Measurements from ENCODE around the gene MYH9. TPM values are rescaled to one million over a fixed set of nuclear protein-coding genes. Genes with fewer than 3 reads are reported as not detected.

MYH9 gene
- total RNA-seq, 2 experiments from 2014 or later = 112 to 223 TPM

DNA sequence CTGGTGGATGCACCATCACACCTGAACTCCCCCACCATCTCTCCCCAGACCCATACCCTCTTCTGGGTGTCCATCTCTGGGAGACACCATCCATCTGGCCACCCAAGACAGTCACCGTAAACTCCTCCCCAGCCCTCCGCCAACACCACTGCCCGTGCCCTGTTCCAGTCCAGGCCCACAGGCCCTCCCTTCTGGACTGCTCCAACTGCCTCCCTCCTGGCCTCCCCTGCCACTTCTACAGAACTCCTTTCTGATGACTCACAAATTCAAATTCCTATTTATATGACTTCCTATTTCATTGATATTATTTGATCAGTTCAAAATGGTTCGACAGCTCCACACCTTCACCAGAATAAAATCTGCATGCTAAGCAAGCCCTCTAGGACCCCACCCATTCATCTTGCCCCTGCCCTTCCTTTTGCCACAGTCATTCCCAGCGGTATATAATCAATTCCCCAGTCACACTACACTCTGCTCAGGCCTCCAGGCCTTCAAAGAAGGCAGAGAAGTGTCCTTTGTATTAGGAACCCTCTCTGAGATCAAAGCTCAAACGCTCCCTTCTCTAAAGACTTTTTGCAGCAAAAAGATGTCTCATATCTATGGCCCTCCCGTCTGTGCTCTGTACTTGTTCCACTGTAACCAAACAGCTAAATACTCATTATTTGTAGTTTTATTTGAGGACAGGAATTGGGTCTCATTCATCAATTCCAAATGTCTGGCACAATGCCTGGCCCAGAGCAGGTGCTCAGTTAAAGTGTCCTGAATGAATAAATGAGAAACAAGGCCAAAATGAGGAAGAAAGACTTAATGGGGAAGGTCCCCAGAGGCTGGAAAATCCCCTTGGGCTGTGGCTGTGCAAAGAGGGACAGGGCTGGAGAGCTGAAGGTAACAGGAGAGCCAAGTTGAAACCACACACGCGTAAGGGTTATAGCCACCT, 29.0 kb downstream of the MYH9 start:
- CTCF ChIA-PET (ENCODE audit: unreplicated experiment) = no interaction called here
- no peaks in the 10 kb centered on the region for H3K9me2 ChIP-seq (ENCODE audit: insufficient read depth, low read length)
- H3K79me2 ChIP-seq (ENCODE audit: insufficient read depth, low read depth, low read length) = peaks cover 92% of the 10 kb centered on the region
- H3K27ac ChIP-seq (ENCODE audit: low read depth, low read length, poor library complexity, severe bottlenecking) = peak overlapping the region; percentile 40
- POLR2A ChIA-PET = interaction anchor here (0.7 to 1.6 kb wide), 2 partner anchors 19 to 25 kb away, joined by 4 to 10 read pairs; no protein-coding TSS in a partner anchor
- peak overlapping the region; percentile 62 for H3K4me2 ChIP-seq (ENCODE audit: low read length)
- no peaks in the 10 kb centered on the region for H3K9me3 ChIP-seq (ENCODE audit: low read length)
- no peak overlapping the region for H2AFZ ChIP-seq (ENCODE audit: low read length)
- H4K20me1 ChIP-seq (ENCODE audit: insufficient read depth, low read length) = peaks cover 18% of the 10 kb centered on the region
- intact Hi-C loops (cut with micrococcal nuclease; ENCODE audit: unreplicated experiment) = no loop called here
- TF ChIP-seq EZH2phosphoT487 (IDR thresholded peaks at IDR 0.05; ENCODE audit: borderline replicate concordance, low read depth, low read length) = no peak
- H3K4me1 ChIP-seq (ENCODE audit: insufficient read depth, low read length, poor library complexity, severe bottlenecking) = peaks cover 78% of the 10 kb centered on the region
- BruUV-seq (replicated peaks) = no TSS peak
- H3K36me3 ChIP-seq (ENCODE audit: insufficient read depth, low read length) = peaks cover 36% of the 10 kb centered on the region
- H3K4me3 ChIP-seq (ENCODE audit: low read depth, low read length, poor library complexity, severe bottlenecking) = no peak overlapping the region
- DNase-seq (ENCODE audit: low spot score) = peak; percentile 47

DNA sequence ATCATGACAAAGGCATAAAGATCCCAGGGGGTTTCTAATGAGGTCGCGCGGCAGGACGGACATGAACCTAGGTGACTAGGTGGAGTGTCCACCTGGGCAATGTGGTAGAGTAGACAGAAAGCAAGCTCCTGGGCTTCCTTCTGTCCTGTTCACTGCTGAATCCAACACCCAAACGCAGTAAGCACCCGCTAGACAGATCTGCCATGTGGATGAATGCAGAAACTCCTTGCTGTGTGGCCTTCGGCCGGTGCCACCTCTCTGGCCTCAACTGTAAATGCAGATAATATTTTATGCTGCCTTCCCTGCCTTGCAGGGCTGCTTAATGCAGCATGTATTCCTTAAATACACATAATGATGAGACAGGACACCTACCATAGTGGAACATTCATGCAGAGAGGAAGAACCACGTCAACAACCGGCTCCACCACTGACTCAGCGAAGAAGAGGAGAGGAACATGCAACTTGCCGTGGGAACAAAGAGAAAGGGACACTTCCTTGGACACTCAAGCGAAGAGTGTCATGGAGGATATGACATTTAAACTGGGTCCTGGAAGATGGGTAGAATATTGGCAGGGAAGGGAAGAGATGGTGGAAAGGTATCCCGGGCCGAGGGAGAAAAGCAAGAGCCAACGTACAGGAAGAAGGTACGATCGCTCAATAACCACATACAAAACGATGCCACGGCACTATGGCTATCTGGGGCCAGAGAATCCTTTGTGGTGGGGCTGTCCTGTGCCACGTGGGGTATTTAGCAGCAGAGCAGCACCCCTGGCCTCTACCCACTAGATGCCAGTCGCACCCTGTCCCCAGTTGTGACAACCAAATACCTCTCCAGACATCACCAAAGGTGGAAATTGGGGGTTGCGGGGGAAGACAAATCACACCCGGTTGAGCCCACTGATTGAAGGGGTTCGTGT, 30.8 kb downstream of the MYH9 start:
- ChIA-PET CTCF (ENCODE audit: unreplicated experiment) (no interaction called here), POLR2A (interaction anchor here (0.7 to 0.9 kb wide), 3 partner anchors 8 to 32 kb away, joined by 3 to 5 read pairs (median 3); no protein-coding TSS in a partner anchor)
- peaks cover 10% of the 10 kb centered on the region; the same call in 1 of the 2 replicates for H4K20me1 ChIP-seq (ENCODE audit: insufficient read depth, low read length)
- H3K4me1 ChIP-seq (ENCODE audit: insufficient read depth, low read length, poor library complexity, severe bottlenecking) = peaks cover 70% of the 10 kb centered on the region
- H3K4me3 ChIP-seq (ENCODE audit: low read depth, low read length, poor library complexity, severe bottlenecking) = no peak overlapping the region
- no peak overlapping the region for H2AFZ ChIP-seq (ENCODE audit: low read length)
- no peak overlapping the region for H3K27ac ChIP-seq (ENCODE audit: low read depth, low read length, poor library complexity, severe bottlenecking)
- no peak for TF ChIP-seq EZH2phosphoT487 (IDR thresholded peaks at IDR 0.05; ENCODE audit: borderline replicate concordance, low read depth, low read length)
- TF ChIP-seq, protein P1, sequence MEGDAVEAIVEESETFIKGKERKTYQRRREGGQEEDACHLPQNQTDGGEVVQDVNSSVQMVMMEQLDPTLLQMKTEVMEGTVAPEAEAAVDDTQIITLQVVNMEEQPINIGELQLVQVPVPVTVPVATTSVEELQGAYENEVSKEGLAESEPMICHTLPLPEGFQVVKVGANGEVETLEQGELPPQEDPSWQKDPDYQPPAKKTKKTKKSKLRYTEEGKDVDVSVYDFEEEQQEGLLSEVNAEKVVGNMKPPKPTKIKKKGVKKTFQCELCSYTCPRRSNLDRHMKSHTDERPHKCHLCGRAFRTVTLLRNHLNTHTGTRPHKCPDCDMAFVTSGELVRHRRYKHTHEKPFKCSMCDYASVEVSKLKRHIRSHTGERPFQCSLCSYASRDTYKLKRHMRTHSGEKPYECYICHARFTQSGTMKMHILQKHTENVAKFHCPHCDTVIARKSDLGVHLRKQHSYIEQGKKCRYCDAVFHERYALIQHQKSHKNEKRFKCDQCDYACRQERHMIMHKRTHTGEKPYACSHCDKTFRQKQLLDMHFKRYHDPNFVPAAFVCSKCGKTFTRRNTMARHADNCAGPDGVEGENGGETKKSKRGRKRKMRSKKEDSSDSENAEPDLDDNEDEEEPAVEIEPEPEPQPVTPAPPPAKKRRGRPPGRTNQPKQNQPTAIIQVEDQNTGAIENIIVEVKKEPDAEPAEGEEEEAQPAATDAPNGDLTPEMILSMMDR (conservative IDR thresholded peaks at IDR 0.05; ENCODE audit: low read length) = no peak
- H3K79me2 ChIP-seq (ENCODE audit: insufficient read depth, low read depth, low read length) = peaks cover 92% of the 10 kb centered on the region
- no peak overlapping the region for H3K4me2 ChIP-seq (ENCODE audit: low read length)
- intact Hi-C loops (cut with micrococcal nuclease; ENCODE audit: unreplicated experiment) = no loop called here
- no peaks in the 10 kb centered on the region for H3K9me2 ChIP-seq (ENCODE audit: insufficient read depth, low read length)
- peaks cover 32% of the 10 kb centered on the region for H3K36me3 ChIP-seq (ENCODE audit: insufficient read depth, low read length)
- DNase-seq (ENCODE audit: low spot score) = no peak
- BruUV-seq (replicated peaks) = no TSS peak
- H3K9me3 ChIP-seq (ENCODE audit: low read length) = no peaks in the 10 kb centered on the region

DNA sequence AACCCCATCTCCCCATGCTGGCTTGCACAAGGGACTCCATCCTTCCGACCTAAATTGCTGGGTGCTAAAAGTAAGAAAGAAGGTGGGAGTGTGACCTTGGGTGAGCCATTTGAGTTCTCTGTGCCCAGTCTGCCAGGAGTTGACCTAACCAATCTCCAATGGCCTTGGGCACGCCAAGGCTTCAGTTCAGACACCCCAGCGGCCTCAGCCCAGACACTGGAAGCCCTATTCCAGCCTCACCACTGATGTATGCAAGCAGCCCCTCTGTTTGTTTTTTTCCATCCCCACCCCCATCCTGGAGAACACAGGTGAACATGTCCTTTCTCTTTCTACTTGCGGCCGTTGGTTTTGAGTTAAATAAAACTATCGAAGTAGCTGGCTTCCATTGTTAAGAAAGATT, 31.9 kb downstream of the MYH9 start:
- Histone ChIP-seq H3K4me2 (ENCODE audit: low read length) (peak overlapping the region; percentile 37), H3K9me3 (ENCODE audit: low read length) (no peaks in the 10 kb centered on the region), H3K27ac (ENCODE audit: low read depth, low read length, poor library complexity, severe bottlenecking) (peak overlapping the region; percentile 38), H3K9me2 (ENCODE audit: insufficient read depth, low read length) (no peaks in the 10 kb centered on the region), H3K79me2 (ENCODE audit: insufficient read depth, low read depth, low read length) (peaks cover 92% of the 10 kb centered on the region), H4K20me1 (ENCODE audit: insufficient read depth, low read length) (peaks cover 10% of the 10 kb centered on the region), H3K36me3 (ENCODE audit: insufficient read depth, low read length) (peaks cover 32% of the 10 kb centered on the region), H3K4me1 (ENCODE audit: insufficient read depth, low read length, poor library complexity, severe bottlenecking) (peaks cover 62% of the 10 kb centered on the region), H3K4me3 (ENCODE audit: low read depth, low read length, poor library complexity, severe bottlenecking) (no peak overlapping the region), H2AFZ (ENCODE audit: low read length) (no peak overlapping the region)
- CTCF ChIA-PET (ENCODE audit: unreplicated experiment) = interaction anchor here (0.6 kb wide), 1 partner anchor 107 kb away, joined by 3 read pairs; no protein-coding TSS in a partner anchor
- POLR2A ChIA-PET = interaction anchor here (0.7 to 0.9 kb wide), 5 partner anchors 9 to 92 kb away, joined by 3 to 5 read pairs (median 3); no protein-coding TSS in a partner anchor
- BruUV-seq (replicated peaks) = no TSS peak
- intact Hi-C loops (cut with micrococcal nuclease; ENCODE audit: unreplicated experiment) = no loop called here
- DNase-seq (ENCODE audit: low spot score) = no peak
- TF ChIP-seq, protein P1 (conservative IDR thresholded peaks at IDR 0.05; ENCODE audit: low read length) = no peak
- no peak for TF ChIP-seq EZH2phosphoT487 (IDR thresholded peaks at IDR 0.05; ENCODE audit: borderline replicate concordance, low read depth, low read length)
